CD4-positive, alpha-beta T cell (primary cell): ENCODE data around the gene TSR3. TPM values are rescaled to one million over a fixed set of nuclear protein-coding genes. Genes with fewer than 3 reads are reported as not detected.
A peak's percentile ranks its signal among the peaks of the same experiment; 100 is the strongest.

Experiments
- ATAC-seq: fragments of 200-7000 bp; cut with Tn5 transposase; one replicate; pipeline ENCODE4 v1.10.0; 2022; ENCODE audit warnings: mild to moderate bottlenecking; ENCODE audit not compliant: poor library complexity
- CTCF ChIA-PET: fragments of 350-600 bp; sonication (Branson Sonifier 250); formaldehyde crosslinking; loops from one replicate; lab custom pipeline; 2021; ENCODE audit warnings: antibody characterized with exemption, inconsistent platforms; lab: Charles Lee
- POLR2A ChIA-PET: fragments of 350-600 bp; sonication (Branson Sonifier 250); formaldehyde crosslinking; loops from one replicate; lab custom pipeline; 2021; ENCODE audit warnings: antibody characterized with exemption, inconsistent platforms; lab: Charles Lee
- DNase-seq, 14 experiments: peaks; one replicate each; pipeline ENCODE4 v3.0.0-alpha.2; 2013 to 2020; ENCODE audit warnings: mixed read lengths in 2 of 14
- H3K27ac ChIP-seq, 2 donors: one replicate each; pipeline versions ENCODE4 v1.5.1 to v1.7.0; 2013; ENCODE audit warnings: low read length in 2 of 2, low read depth in 1 of 2, mild to moderate bottlenecking in 1 of 2
- H3K27me3 ChIP-seq, 2 experiments: 1 replicate in 1 of 2; 2 replicates in 1 of 2; pipeline versions ENCODE4 v1.6.1 to v1.7.0; 2013; ENCODE audit warnings: low read length in 2 of 2, control low read depth in 1 of 2, mild to moderate bottlenecking in 1 of 2, moderate library complexity in 1 of 2; ENCODE audit not compliant: insufficient read depth in 2 of 2, control insufficient read depth in 1 of 2
- H3K36me3 ChIP-seq: one replicate; pipeline ENCODE4 v1.6.1; 2013; ENCODE audit warnings: low read length, control low read depth; ENCODE audit not compliant: insufficient read depth
- H3K4me1 ChIP-seq: one replicate; pipeline ENCODE4 v1.6.1; 2013; ENCODE audit warnings: low read length, control low read depth; ENCODE audit not compliant: insufficient read depth
- H3K4me3 ChIP-seq: one replicate; pipeline ENCODE4 v1.5.1; 2013; ENCODE audit warnings: mild to moderate bottlenecking, low read length, moderate library complexity
- H3K9me3 ChIP-seq, 2 experiments: 1 replicate in 1 of 2; 2 replicates in 1 of 2; pipeline versions ENCODE4 v1.6.1 to v1.7.0; 2013; ENCODE audit warnings: low read length in 2 of 2, mild to moderate bottlenecking in 2 of 2, control low read depth in 1 of 2, moderate library complexity in 1 of 2; ENCODE audit not compliant: control insufficient read depth in 1 of 2, insufficient read depth in 1 of 2
- H3K27ac Mint-ChIP-seq: one replicate; pipeline ENCODE4 v1.8.0; 2020; ENCODE audit warnings: mixed read lengths
- H3K27me3 Mint-ChIP-seq: one replicate; pipeline ENCODE4 v1.8.0; 2021; ENCODE audit warnings: mixed read lengths
- H3K36me3 Mint-ChIP-seq: one replicate; pipeline ENCODE4 v1.8.0; 2021; ENCODE audit warnings: low read depth, mixed read lengths
- H3K4me1 Mint-ChIP-seq: one replicate; pipeline ENCODE4 v1.8.0; 2021; ENCODE audit warnings: low read depth, mixed read lengths
- H3K4me3 Mint-ChIP-seq: one replicate; pipeline ENCODE4 v1.8.0; 2020; ENCODE audit warnings: mild to moderate bottlenecking, mixed read lengths
- H3K9me3 Mint-ChIP-seq: one replicate; pipeline ENCODE4 v1.8.0; 2020; ENCODE audit warnings: mixed read lengths
- CTCF ChIP-seq: fragments of 200-600 bp; IDR thresholded peaks from one replicate; pipeline ENCODE4 v1.8.0; 2022; ENCODE audit warnings: antibody characterized with exemption, mild to moderate bottlenecking
- intact Hi-C, 2 experiments: fragments of 100-400 bp; cut with DNase I in 1 of 2; cut with micrococcal nuclease in 1 of 2; formaldehyde crosslinking; loops; one replicate each; pipeline versions ENCODE4 v1.15.1 to v1.9.0; 2023 to 2025; cut with DNase I, micrococcal nuclease
- total RNA-seq, 174 experiments: library from RNA in 2 of 174; stranded (reverse) in 2 of 174; gene quantifications; one replicate each; pipeline ENCODE4 v1.2.3 and lab custom pipeline; 2021 to 2026

Gene TSR3
- total RNA-seq, 2 experiments from 2014 or later = 19.9 to 21.4 TPM

DNA sequence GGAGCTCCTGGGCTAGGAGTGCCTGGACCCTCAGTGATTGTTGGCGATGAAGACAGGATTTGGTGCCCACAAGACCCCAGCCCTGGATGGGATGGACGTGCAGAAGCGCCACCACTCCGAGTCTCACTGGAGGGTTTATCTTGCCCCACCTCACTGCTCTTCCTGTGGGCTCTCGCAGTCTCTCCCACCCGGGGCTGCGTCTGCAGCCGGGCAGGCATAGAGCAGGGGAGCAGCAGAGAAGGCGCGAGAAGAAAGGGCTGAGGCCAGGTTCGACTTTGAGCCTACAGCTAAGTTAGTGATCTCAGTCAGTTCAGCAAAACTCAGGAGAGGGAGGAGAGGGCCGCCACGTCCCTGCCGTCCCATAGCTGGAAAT, 35.7 kb downstream of the TSR3 start:
- ChIA-PET POLR2A (no interaction called here), CTCF (no interaction called here)
- Histone ChIP-seq H3K27ac (no peak overlapping the region), H3K4me3 (no peak overlapping the region), H3K4me1 (peaks cover 41% of the 10 kb centered on the region), H3K9me3 (no peaks in the 10 kb centered on the region), H3K36me3 (peaks cover 86% of the 10 kb centered on the region), H3K27me3 (no peaks in the 10 kb centered on the region)
- TF ChIP-seq CTCF = no peak
- no peak for ATAC-seq
- H3K4me1 Mint-ChIP-seq = peaks cover 12% of the 10 kb centered on the region
- no peak for DNase-seq
- H3K27me3 Mint-ChIP-seq = no peaks in the 10 kb centered on the region
- intact Hi-C loops = no loop called here
- no peak overlapping the region for H3K27ac Mint-ChIP-seq
- H3K4me3 Mint-ChIP-seq = no peak overlapping the region
- H3K9me3 Mint-ChIP-seq = no peaks in the 10 kb centered on the region
- peaks cover 74% of the 10 kb centered on the region for H3K36me3 Mint-ChIP-seq

DNA sequence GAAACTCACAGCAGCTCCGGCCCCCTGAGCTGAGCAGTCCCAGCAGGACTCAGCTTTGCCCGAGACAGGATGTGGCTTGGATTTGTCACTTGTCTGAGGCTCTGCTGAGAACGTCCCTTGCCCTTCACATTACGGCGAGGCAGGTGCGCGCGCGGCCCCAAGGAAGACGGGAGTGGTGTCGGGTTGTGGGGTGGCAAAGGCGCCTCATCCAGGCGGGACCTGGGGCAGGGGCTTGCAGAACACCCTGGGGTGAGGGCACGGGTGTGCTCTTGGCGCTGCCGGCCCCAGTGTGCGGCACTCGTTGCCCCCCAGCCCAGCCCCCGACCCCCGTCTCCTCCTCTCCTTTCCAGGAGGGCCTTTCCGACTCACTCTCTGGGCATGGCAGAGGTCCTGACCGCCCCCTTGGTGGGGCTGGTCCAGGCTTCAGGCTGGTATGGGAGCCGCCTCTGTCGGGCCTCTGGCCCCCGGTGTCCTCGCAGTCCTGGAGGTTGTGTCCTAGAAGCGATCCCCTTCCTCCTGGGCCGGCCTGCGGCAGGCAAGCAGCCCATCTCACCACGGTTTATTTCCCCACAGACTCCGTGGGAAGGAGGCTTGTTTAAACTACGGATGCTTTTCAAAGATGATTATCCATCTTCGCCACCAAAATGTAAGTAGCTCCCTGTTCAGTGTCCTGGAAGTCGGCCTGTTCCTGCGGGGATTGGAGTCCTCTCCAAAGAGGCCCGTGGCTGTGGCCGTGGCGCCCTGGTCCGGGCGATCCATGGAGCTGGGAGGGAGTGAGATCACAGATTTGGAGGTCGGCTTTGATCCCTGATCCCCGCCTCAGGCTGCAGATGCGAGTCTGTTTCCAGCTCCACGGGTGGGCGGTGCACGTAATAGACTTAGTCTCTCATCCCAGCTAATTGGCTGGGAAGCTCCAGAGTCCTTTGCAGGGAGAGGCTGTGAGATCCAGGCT, 36.3 kb downstream of the TSR3 start:
- H3K36me3 Mint-ChIP-seq = peaks cover 79% of the 10 kb centered on the region
- DNase-seq = peak in 1 of 14 experiments; percentile 12
- CTCF ChIA-PET = no interaction called here
- peaks cover 79% of the 10 kb centered on the region for H3K36me3 ChIP-seq
- no peaks in the 10 kb centered on the region for H3K9me3 ChIP-seq
- no peak for ATAC-seq
- peaks cover 19% of the 10 kb centered on the region for H3K4me1 Mint-ChIP-seq
- no peak overlapping the region for H3K4me3 ChIP-seq
- H3K4me3 Mint-ChIP-seq = no peak overlapping the region
- intact Hi-C loops = no loop called here
- H3K27ac Mint-ChIP-seq = no peak overlapping the region
- no peak for TF ChIP-seq CTCF
- no peak overlapping the region for H3K27ac ChIP-seq
- H3K4me1 ChIP-seq = peaks cover 47% of the 10 kb centered on the region
- no peaks in the 10 kb centered on the region for H3K27me3 ChIP-seq
- POLR2A ChIA-PET = no interaction called here
- no peaks in the 10 kb centered on the region for H3K27me3 Mint-ChIP-seq
- no peaks in the 10 kb centered on the region for H3K9me3 Mint-ChIP-seq

- POLR2A ChIA-PET = no interaction called here
- ATAC-seq (no peak), DNase-seq (no peak)
- no peak for TF ChIP-seq CTCF
- CTCF ChIA-PET = no interaction called here
- Histone ChIP-seq H3K27ac (no peak overlapping the region), H3K36me3 (peaks cover 71% of the 10 kb centered on the region), H3K27me3 (no peaks in the 10 kb centered on the region), H3K4me3 (no peak overlapping the region), H3K9me3 (no peaks in the 10 kb centered on the region), H3K4me1 (peaks cover 47% of the 10 kb centered on the region)
- H3K9me3 Mint-ChIP-seq = no peaks in the 10 kb centered on the region
- H3K4me1 Mint-ChIP-seq = peaks cover 23% of the 10 kb centered on the region
- no peak overlapping the region for H3K27ac Mint-ChIP-seq
- intact Hi-C loops = no loop called here
- H3K4me3 Mint-ChIP-seq = no peak overlapping the region
- no peaks in the 10 kb centered on the region for H3K27me3 Mint-ChIP-seq
- peaks cover 75% of the 10 kb centered on the region for H3K36me3 Mint-ChIP-seq
Measured at GRCh38 chr16:1314399-1315068, 37.1 kb downstream of the TSR3 start.
